A549 (cell line): Measurements from ENCODE around the gene PSD. TPM values are rescaled to one million over a fixed set of nuclear protein-coding genes. Genes with fewer than 3 reads are reported as not detected.
A peak's percentile ranks its signal among the peaks of the same experiment; 100 is the strongest.

Experiments
- ATAC-seq, 2 experiments: fragments of 200-7000 bp in 1 of 2; fragments of >200 bp in 1 of 2; cut with Nextera tagmentation in 1 of 2; cut with Tn5 transposase in 1 of 2; 3 replicates each; pipeline versions ENCODE4 v1.8.0 to v1.9.1; 2018 to 2020; ENCODE audit warnings: mild to moderate bottlenecking in 1 of 2, moderate library complexity in 1 of 2
- CTCF ChIA-PET: fragments of 300-600 bp; sonication (Branson Sonifier 250); formaldehyde crosslinking; extraction: SDS; loops from one replicate; lab custom pipeline; 2021; ENCODE audit warnings: antibody characterized with exemption, inconsistent platforms; lab: Yijun Ruan, JAX
- POLR2A ChIA-PET: fragments of 350-600 bp; formaldehyde crosslinking; extraction: SDS; loops from one replicate; lab custom pipeline; 2021; ENCODE audit warnings: antibody characterized with exemption, inconsistent platforms; lab: Yijun Ruan, JAX
- DNase-seq, 2 experiments: peaks; one replicate each; pipeline versions ENCODE4 v3.0.0 to v3.0.0-alpha.2; 2011 to 2016; ENCODE audit warnings: low read depth in 1 of 2, low spot score in 1 of 2
- FAIRE-seq: peaks from 2 replicates; lab custom pipeline; 2011; peaks lifted over from hg19 to GRCh38; lab: Jason Lieb, UNC
- H3K27ac ChIP-seq, 2 experiments: fragments of >200 bp; sonication (Bioruptor Twin); formaldehyde crosslinking; 3 replicates each; pipeline ENCODE4 v1.5.1; 2016 to 2017
- H3K4me1 ChIP-seq: fragments of >200 bp; sonication (Bioruptor Twin); formaldehyde crosslinking; 3 replicates; pipeline ENCODE4 v1.6.1; 2016
- H3K4me2 ChIP-seq: fragments of >200 bp; sonication (Bioruptor Twin); formaldehyde crosslinking; 3 replicates; pipeline ENCODE4 v1.6.1; 2016
- H3K4me3 ChIP-seq: fragments of >200 bp; sonication (Bioruptor Twin); formaldehyde crosslinking; 3 replicates; pipeline ENCODE4 v1.5.1; 2016
- H3K9me3 ChIP-seq: fragments of >200 bp; sonication (Bioruptor Twin); formaldehyde crosslinking; 3 replicates; pipeline ENCODE4 v1.6.1; 2016
- CBX2 ChIP-seq: fragments of 200-600 bp; sonication (generic); IDR thresholded peaks from 2 replicates; pipeline ENCODE4 v1.6.1; 2016; ENCODE audit warnings: low read depth, mild to moderate bottlenecking, borderline replicate concordance
- CBX8 ChIP-seq: fragments of 200-600 bp; sonication (generic); IDR thresholded peaks from 2 replicates; pipeline ENCODE4 v1.6.1; 2016
- CEBPB ChIP-seq, 2 experiments: fragments of >200 bp in 1 of 2; sonication (Bioruptor Twin) in 1 of 2; formaldehyde crosslinking in 1 of 2; IDR thresholded peaks; 2 replicates each; pipeline ENCODE4 v1.6.1; 2012 to 2016
- E2F6 ChIP-seq: IDR thresholded peaks from 2 replicates; pipeline ENCODE4 v1.6.1; 2012; ENCODE audit warnings: low read depth, borderline replicate concordance
- ELK1 ChIP-seq: fragments of 150-350 bp; IDR thresholded peaks from 2 replicates; pipeline ENCODE4 v1.6.1; 2014; ENCODE audit warnings: low read depth, mild to moderate bottlenecking, low read length
- ESRRA ChIP-seq: fragments of 150-350 bp; IDR thresholded peaks from 2 replicates; pipeline ENCODE4 v1.6.1; 2014; ENCODE audit warnings: mild to moderate bottlenecking, low read length, borderline replicate concordance
- FOSB ChIP-seq: fragments of 250-450 bp; sonication (Bioruptor Pico); IDR thresholded peaks from 2 replicates; pipeline ENCODE4 v1.5.0; 2020; ENCODE audit warnings: mild to moderate bottlenecking, moderate library complexity
- FOSL2 ChIP-seq, 2 experiments: fragments of 450-650 bp in 1 of 2; fragments of >200 bp in 1 of 2; sonication (Bioruptor Twin) in 1 of 2; formaldehyde crosslinking; IDR thresholded peaks; 2 replicates each; pipeline versions ENCODE4 v1.5.0 to v1.6.1; 2016 to 2020; ENCODE audit warnings: mild to moderate bottlenecking in 1 of 2, moderate library complexity in 1 of 2
- HDAC2 ChIP-seq: fragments of 200-600 bp; sonication (generic); IDR thresholded peaks from 2 replicates; pipeline ENCODE4 v1.6.1; 2016
- HES2 ChIP-seq: fragments of >200 bp; sonication (Bioruptor Twin); formaldehyde crosslinking; IDR thresholded peaks from 2 replicates; pipeline ENCODE4 v1.6.1; 2016
- HEYL ChIP-seq: fragments of 250-450 bp; sonication (Bioruptor Pico); IDR thresholded peaks from 2 replicates; pipeline ENCODE4 v1.8.0; 2021; ENCODE audit warnings: mild to moderate bottlenecking, moderate library complexity
- HOXA7 ChIP-seq: fragments of 250-450 bp; sonication (Bioruptor Pico); IDR thresholded peaks from 2 replicates; pipeline ENCODE4 v1.5.0; 2020; ENCODE audit warnings: mild to moderate bottlenecking, moderate library complexity
- HOXB5 ChIP-seq: fragments of 250-450 bp; sonication (Bioruptor Pico); IDR thresholded peaks from 2 replicates; pipeline ENCODE4 v1.5.0; 2020; ENCODE audit warnings: mild to moderate bottlenecking, moderate library complexity
- JUN ChIP-seq, 2 experiments: fragments of >200 bp; sonication (Bioruptor Twin); formaldehyde crosslinking; IDR thresholded peaks; 2 replicates in 1 of 2; 3 replicates in 1 of 2; pipeline ENCODE4 v1.6.1; 2016 to 2017
- MAX ChIP-seq: IDR thresholded peaks from 2 replicates; pipeline ENCODE4 v1.6.1; 2012
- MYC ChIP-seq: IDR thresholded peaks from 2 replicates; pipeline ENCODE4 v1.6.1; 2012; ENCODE audit warnings: mild to moderate bottlenecking, inconsistent platforms, low read length, improper control_type of control experiment, borderline replicate concordance
- NR3C1 ChIP-seq: fragments of >200 bp; sonication (Bioruptor Twin); formaldehyde crosslinking; IDR thresholded peaks from 3 replicates; pipeline ENCODE4 v1.6.1; 2017
- PHF8 ChIP-seq: fragments of 200-600 bp; sonication (generic); IDR thresholded peaks from 2 replicates; pipeline ENCODE4 v1.6.1; 2016; ENCODE audit warnings: low read depth, mild to moderate bottlenecking, antibody characterized with exemption, moderate library complexity, borderline replicate concordance
- POLR2A ChIP-seq: IDR thresholded peaks from 2 replicates; pipeline ENCODE4 v1.6.1; 2012; ENCODE audit warnings: mild to moderate bottlenecking, low read length
- POLR2AphosphoS2 ChIP-seq: conservative IDR thresholded peaks from 2 replicates; pipeline ENCODE4 v1.6.1; 2012; ENCODE audit warnings: low read length, improper control_type of control experiment, inconsistent platforms
- RAD21 ChIP-seq, 2 experiments: fragments of >200 bp in 1 of 2; sonication (Bioruptor Twin) in 1 of 2; formaldehyde crosslinking in 1 of 2; IDR thresholded peaks in 1 of 2; conservative IDR thresholded peaks in 1 of 2; 2 replicates in 1 of 2; 3 replicates in 1 of 2; pipeline ENCODE4 v1.6.1; 2012 to 2018; ENCODE audit warnings: inconsistent platforms in 1 of 2
- RARB ChIP-seq: fragments of 250-450 bp; sonication (Bioruptor Pico); IDR thresholded peaks from 2 replicates; pipeline ENCODE4 v1.8.0; 2021; ENCODE audit warnings: mild to moderate bottlenecking, moderate library complexity
- RCOR1 ChIP-seq: fragments of 150-350 bp; IDR thresholded peaks from 2 replicates; pipeline ENCODE4 v1.6.1; 2014; ENCODE audit warnings: antibody characterized with exemption, low read length, low read depth
- SMC3 ChIP-seq: fragments of >200 bp; sonication (Bioruptor Twin); formaldehyde crosslinking; IDR thresholded peaks from 3 replicates; pipeline ENCODE4 v1.6.1; 2018; ENCODE audit warnings: inconsistent platforms
- SREBF2 ChIP-seq: fragments of 450-650 bp; IDR thresholded peaks from 2 replicates; pipeline ENCODE4 v1.6.1; 2014; ENCODE audit warnings: mild to moderate bottlenecking, moderate library complexity
- ZFP36 ChIP-seq: fragments of 450-650 bp; IDR thresholded peaks from 2 replicates; pipeline ENCODE4 v1.6.1; 2014; ENCODE audit warnings: borderline replicate concordance; ENCODE audit not compliant: partially characterized antibody
- ZNF302 ChIP-seq: fragments of 250-450 bp; sonication (Bioruptor Pico); IDR thresholded peaks from 2 replicates; pipeline ENCODE4 v1.9.0; 2021; ENCODE audit warnings: inconsistent platforms, mild to moderate bottlenecking, moderate library complexity
- WGBS: methylation state at CpG from one replicate; pipeline ENCODE4 v1.1.6; 2017; ENCODE audit errors: missing lambda C conversion rate; 5-methylcytosine and 5-hydroxymethylcytosine counted together
- polyA plus RNA-seq, 4 experiments: library from polyadenylated mRNA; depleted of rRNA in 3 of 4; stranded (reverse); fragments of >200 nt; fragmentation: RNase III in 1 of 4; extraction: RNeasy Plus Mini Kit Qiagen cat#74134 plus additional on column Dnase treatment in 1 of 4; gene quantifications; 2 replicates in 3 of 4; 3 replicates in 1 of 4; pipeline ENCODE4 v1.2.3, GENCODE V29; 2011 to 2017
- TF ChIP-seq, protein P1 (sequence below): fragments of 450-650 bp; IDR thresholded peaks from 2 replicates; pipeline ENCODE4 v1.6.1; 2014; ENCODE audit warnings: antibody characterized with exemption

Gene PSD
- polyA plus RNA-seq, 2 of the 4 experiments (the other 2 are of a cell fraction), result 0.14 to 0.75 TPM

- ChIA-PET POLR2A (interaction anchor here (1.2 kb wide), 1 partner anchor 19 kb away, joined by 4 read pairs; no protein-coding TSS in a partner anchor), CTCF (interaction anchor here (0.8 to 16.2 kb wide), 22 partner anchors 12 to 270 kb away, joined by 3 to 450 read pairs (median 7); partner anchors contain the start of genes CUEDC2, ELOVL3, FBXL15 and PITX3)
- FAIRE-seq, result no peak
- 89% methylated on average over 20 of the region's 22 CpGs for WGBS
- peak overlapping the region in 1 of 2 experiments; percentile 78; a peak in 2 of 6 replicates for H3K27ac ChIP-seq
- H3K4me3 ChIP-seq, result no peak overlapping the region
- DNase-seq, result no peak
- no peaks in the 10 kb centered on the region for H3K9me3 ChIP-seq
- no peak for ATAC-seq
- H3K4me2 ChIP-seq, result peak overlapping the region; percentile 68
- peaks cover 41% of the 10 kb centered on the region for H3K4me1 ChIP-seq
- TF ChIP-seq HDAC2 (no peak), ZNF302 (no peak), CBX8 (no peak), POLR2A (no peak), HEYL (CRISPR knock-in tag) (no peak), HES2 (no peak), SREBF2 (no peak), SMC3 (no peak), CEBPB (IDR thresholded peaks at IDR 0.05) (no peak), FOSB (CRISPR knock-in tag) (no peak), MYC (no peak), RAD21 (conservative IDR thresholded peaks at IDR 0.05 in 1 of 2, IDR thresholded peaks at IDR 0.05 in 1 of 2) (no peak), JUN (IDR thresholded peaks at IDR 0.05) (no peak), RCOR1 (no peak), ZFP36 (no peak), NR3C1 (no peak), CBX2 (no peak), HOXB5 (CRISPR knock-in tag) (no peak)
These were observed 17.8 kb downstream of the PSD start for GRCh38 chr10:102400598-102401341.

DNA sequence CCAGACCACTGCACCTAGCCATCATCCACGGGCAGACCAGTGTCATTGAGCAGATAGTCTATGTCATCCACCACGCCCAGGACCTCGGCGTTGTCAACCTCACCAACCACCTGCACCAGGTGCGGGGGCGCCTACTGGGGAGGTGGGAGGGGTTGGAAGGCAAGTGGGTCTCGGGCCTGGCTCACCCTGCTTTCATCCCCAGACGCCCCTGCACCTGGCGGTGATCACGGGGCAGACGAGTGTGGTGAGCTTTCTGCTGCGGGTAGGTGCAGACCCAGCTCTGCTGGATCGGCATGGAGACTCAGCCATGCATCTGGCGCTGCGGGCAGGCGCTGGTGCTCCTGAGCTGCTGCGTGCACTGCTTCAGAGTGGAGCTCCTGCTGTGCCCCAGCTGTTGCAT is 18.5 kb downstream of the PSD start:
- H3K27ac ChIP-seq, result peak overlapping the region in 1 of 2 experiments; percentile 86; a peak in 3 of 6 replicates
- TF ChIP-seq ELK1 (no peak), HOXA7 (CRISPR knock-in tag) (no peak)
- TF ChIP-seq, all 56 proteins: peak for 0
- Histone ChIP-seq H3K4me3 (no peak overlapping the region), H3K4me2 (peak overlapping the region; percentile 83), H3K9me3 (no peaks in the 10 kb centered on the region), H3K4me1 (peaks cover 41% of the 10 kb centered on the region)
- no peak for FAIRE-seq
- ChIA-PET POLR2A (interaction anchor here (1.2 to 1.9 kb wide), 2 partner anchors 20 to 170 kb away, joined by 4 to 7 read pairs; no protein-coding TSS in a partner anchor), CTCF (interaction anchor here (0.5 to 16.2 kb wide), 41 partner anchors 8 to 1907 kb away, joined by 3 to 450 read pairs (median 5); partner anchors contain the start of genes CUEDC2, ELOVL3, FBXL15 and PITX3)
- ATAC-seq, result no peak
- WGBS, result 95% methylated on average over 12 of the region's 17 CpGs
- DNase-seq, result no peak

- H3K4me1 ChIP-seq, result peaks cover 41% of the 10 kb centered on the region
- ChIA-PET POLR2A (interaction anchor here (0.6 to 1.9 kb wide), 5 partner anchors 10 to 244 kb away, joined by 3 to 7 read pairs (median 4); no protein-coding TSS in a partner anchor), CTCF (interaction anchor here (0.5 to 16.2 kb wide), 61 partner anchors 9 to 1906 kb away, joined by 3 to 450 read pairs (median 4); partner anchors contain the start of genes C10orf95, CUEDC2, ELOVL3 and FBXL15)
- DNase-seq, result peak; percentile 79 to 90
- peak overlapping the region; percentile 48 for H3K4me3 ChIP-seq
- H3K4me2 ChIP-seq, result peak overlapping the region; percentile 83
- WGBS, result 16% methylated on average over 24 of the region's 72 CpGs
- peak; percentile 39 to 62 for ATAC-seq
- no peak for FAIRE-seq
- no peaks in the 10 kb centered on the region for H3K9me3 ChIP-seq
- H3K27ac ChIP-seq, result peak overlapping the region; percentile 82 to 86
- TF ChIP-seq, protein P1, sequence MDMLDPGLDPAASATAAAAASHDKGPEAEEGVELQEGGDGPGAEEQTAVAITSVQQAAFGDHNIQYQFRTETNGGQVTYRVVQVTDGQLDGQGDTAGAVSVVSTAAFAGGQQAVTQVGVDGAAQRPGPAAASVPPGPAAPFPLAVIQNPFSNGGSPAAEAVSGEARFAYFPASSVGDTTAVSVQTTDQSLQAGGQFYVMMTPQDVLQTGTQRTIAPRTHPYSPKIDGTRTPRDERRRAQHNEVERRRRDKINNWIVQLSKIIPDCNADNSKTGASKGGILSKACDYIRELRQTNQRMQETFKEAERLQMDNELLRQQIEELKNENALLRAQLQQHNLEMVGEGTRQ, result no peak
- no peak for TF ChIP-seq HOXA7 (CRISPR knock-in tag)
- TF ChIP-seq MYC, result 0 out of 2 replicates have a peak, but pooled peaks have one; percentile 34
- peak; percentile 87 for TF ChIP-seq MAX
- no peak for TF ChIP-seq RARB (CRISPR knock-in tag)
- no peak for TF ChIP-seq FOSL2 (IDR thresholded peaks at IDR 0.05)
- no peak for TF ChIP-seq FOSL2 (CRISPR knock-in tag; IDR thresholded peaks at IDR 0.05)
- TF ChIP-seq RAD21 (conservative IDR thresholded peaks at IDR 0.05 in 1 of 2, IDR thresholded peaks at IDR 0.05 in 1 of 2), result peak; percentile 60 to 76; a peak in 4 of 5 replicates
- TF ChIP-seq JUN (IDR thresholded peaks at IDR 0.05), result peak in 1 of 2 experiments; percentile 78; a peak in 2 of 5 replicates
- TF ChIP-seq POLR2AphosphoS2, result peak; percentile 72; the same call in 1 of the 2 replicates
- TF ChIP-seq PHF8, result 0 out of 2 replicates have a peak, but pooled peaks have one; percentile 49
- TF ChIP-seq HOXB5 (CRISPR knock-in tag), result 0 out of 2 replicates have a peak, but pooled peaks have one; percentile 14
- no peak for TF ChIP-seq ESRRA
- TF ChIP-seq E2F6, result 0 out of 2 replicates have a peak, but pooled peaks have one; percentile 68
- TF ChIP-seq FOSB (CRISPR knock-in tag), result peak; percentile 40; the same call in 1 of the 2 replicates
These were observed 19.2 kb downstream of the PSD start for GRCh38 chr10:102399217-102400021.
